Sciatic nerve (tissue), 2 donors: ENCODE data around the gene CACNA1F. TPM values are rescaled to one million over a fixed set of nuclear protein-coding genes. Genes with fewer than 3 reads are reported as not detected.

Experiments
- ATAC-seq: fragments of 200-7000 bp; cut with Tn5 transposase; one replicate; pipeline ENCODE4 v1.9.1; 2020; ENCODE audit warnings: mild to moderate bottlenecking, moderate library complexity
- DNase-seq: peaks from one replicate; pipeline ENCODE4 v3.0.0-alpha.2; 2020; ENCODE audit warnings: low spot score
- intact Hi-C: fragments of 100-400 bp; cut with DNase I; formaldehyde crosslinking; loops from one replicate; pipeline ENCODE4 v1.14.2; 2022
- total RNA-seq: library from RNA; stranded (reverse); fragmentation: NEBNext Ultra II Directional; extraction: Animal tissue kit (Norgen Biotek cat#: 25700); gene quantifications from one replicate; pipeline ENCODE4 v1.2.1, GENCODE V29; 2021
- donor health status: DM: no; HTN: no; CAD: no.
- donor health status: DM: no; HTN: no; CAD: no.

Gene CACNA1F
- total RNA-seq, 1 donor from 2014 or later, result 0.22 TPM

DNA sequence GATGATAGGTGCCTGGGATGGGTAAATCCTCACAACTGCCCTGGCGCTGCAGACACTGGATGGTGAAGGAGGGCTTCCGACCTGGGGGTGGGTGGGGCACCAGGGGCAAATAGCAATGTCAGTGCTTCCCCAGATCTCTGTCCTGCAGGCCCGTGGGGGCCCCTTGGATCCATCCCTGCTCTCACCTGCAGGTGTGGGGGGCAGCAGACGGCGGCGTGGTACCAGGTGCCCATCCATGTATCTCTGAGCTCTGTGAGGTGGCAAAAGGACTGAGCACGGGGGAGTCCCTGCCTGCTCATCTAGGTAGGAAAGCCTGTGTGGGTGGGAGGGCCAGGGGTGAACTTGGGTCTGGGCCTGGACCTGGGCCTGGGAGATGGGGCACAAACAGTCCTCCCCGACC lies 26.6 kb downstream of the CACNA1F start:
- intact Hi-C loops, result no loop called here
- ATAC-seq (no peak), DNase-seq (no peak)

DNA sequence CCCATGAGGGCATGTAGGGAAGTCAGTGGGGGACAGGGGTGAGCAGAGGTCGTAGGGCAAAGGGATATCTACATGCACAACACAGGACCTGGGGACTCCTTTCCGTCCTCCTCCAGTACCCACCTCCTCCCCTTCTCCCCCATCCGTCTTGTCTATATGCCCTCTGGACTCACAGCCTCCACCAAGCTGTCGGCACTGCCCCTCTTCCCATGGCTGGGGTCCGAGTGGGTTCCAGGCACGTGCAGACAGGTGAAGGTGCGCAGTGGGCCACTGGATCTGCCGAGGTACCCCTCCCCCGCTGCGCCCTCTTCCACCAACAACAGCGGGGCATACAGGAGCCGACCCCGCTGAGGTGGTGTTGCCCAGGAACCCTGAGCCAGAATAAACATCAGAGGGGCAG lies 27.7 kb downstream of the CACNA1F start:
- DNase-seq (no peak), ATAC-seq (no peak)
- intact Hi-C loops, result no loop called here

DNA sequence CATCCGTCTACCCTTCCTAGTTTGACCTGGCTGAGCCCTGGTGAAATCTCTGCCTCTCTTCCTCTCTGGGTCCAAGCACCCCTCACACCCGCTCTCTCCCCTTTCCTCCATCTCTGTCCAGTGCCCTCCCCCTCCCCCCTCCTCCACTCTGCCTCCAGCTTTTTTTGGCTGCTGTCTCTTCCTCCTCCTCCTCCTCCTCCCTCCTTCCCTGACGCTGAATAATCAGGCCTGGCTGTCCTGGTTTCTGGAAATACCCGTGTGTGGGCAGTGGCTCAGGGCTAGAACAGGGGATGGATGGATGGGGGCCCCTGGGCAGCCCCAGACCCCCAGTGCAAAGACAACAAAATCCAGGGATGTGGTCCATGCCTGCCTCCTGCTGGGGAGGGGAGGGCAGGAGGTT lies 28.4 kb downstream of the CACNA1F start:
- intact Hi-C loops, result no loop called here
- ATAC-seq (no peak), DNase-seq (no peak)

DNA sequence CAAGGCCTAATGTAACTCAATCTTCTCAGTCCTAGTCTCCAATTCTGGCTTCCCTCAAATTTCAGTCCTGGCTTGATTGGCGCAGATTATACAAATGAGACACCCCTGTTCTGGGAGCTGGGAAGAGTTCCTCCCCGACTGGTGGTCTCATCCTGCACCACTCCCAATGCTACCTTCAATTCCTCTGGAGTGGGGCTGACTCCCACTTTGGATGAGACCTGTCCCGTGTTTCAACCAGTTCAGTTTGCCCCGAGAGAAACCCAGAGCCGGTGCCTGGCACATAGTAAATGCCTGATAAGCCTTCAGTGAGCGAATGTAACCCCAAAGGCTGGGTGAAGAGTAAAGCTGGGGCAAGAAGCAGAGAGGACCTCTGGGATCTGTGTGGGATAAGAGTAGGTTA lies 29.1 kb downstream of the CACNA1F start:
- intact Hi-C loops, result no loop called here
- ATAC-seq (no peak), DNase-seq (no peak)

DNA sequence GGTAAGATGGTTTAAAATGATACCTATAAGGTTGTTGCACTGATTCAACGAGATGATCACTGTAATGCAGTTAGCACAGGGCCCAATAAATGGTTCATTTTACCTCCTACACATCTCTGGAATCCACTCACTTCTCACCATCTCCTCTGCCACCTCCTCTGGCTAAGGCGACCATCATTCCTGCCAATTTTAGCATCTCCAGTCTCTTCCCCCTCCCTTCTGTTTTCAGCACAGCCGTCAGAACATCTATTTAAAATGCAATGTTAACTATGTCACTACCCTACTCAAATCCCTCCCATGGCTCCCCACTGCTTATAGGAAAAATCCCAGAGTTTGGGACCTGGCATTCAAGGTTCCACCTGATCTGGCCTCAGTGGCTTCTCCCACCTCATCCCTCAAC lies 29.6 kb downstream of the CACNA1F start:
- no peak for DNase-seq
- intact Hi-C loops, result no loop called here
- ATAC-seq, result no peak

DNA sequence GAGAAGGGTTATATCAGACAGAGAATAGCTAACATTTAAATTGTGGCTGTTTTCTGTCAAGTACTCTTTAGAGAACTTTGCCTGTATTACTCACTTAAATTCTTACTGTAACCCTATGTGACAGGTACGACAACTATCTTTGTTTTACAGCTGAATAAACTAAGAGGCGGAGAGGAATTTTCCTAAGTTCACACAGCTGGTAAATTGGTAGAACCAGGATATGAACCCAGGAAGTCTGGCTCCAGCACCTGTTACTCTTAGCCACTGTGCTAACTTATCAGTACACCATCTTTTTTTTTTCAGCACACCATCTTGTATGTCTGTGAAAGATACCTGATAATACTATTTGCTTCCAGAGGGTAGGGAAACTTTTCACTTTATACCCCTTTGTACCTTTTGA lies 31.1 kb downstream of the CACNA1F start:
- ATAC-seq, result no peak
- no peak for DNase-seq
- intact Hi-C loops, result no loop called here

DNA sequence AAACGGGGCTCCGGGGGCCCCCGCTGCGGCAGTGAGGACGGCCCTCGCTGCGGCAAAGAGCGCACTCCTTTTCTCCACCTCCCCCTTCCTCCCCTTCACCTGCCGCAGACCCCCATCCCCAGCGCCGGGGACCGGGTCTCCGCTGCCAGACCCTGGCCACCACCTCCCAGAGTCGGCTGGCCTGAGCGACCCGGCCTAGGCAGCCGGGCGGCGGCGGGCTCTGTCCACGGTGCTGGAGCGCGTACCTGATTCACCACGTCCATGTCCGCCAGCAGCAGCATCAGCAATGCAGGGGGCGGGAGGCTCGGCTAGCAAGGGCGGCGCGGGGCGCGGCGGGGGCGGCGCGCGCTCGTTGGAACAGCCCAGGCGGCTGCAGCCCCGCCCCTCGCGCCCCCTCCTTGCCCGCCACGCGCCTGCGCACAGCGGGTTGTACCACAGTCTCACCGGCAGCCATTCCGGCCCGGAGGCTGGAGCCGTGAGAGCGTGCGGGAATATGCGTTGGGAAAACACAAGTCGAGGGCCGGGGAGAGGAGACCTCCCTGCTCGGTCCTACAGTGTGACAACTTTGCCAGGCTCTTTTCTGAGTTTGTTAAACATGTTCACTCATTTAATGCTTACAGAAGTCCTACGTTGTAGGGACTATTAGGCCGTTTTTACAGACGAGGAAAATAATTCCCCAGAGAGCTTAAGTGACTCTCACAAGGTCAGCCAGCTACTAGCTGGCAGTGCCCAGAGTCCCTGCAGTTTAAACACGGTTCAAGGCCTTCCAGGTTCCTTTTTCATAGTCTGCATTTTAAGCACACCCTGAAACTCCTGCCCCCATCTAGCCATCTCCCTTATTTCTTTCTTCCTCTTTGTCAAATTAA lies 33.0 kb downstream of the CACNA1F start, which contains the start of gene SYP:
Gene SYP (minus strand): TSS at position 288 of the 866 bp plus-strand sequence. CDS start 7 bp downstream, at position 281.
- DNase-seq, result peak; percentile 92
- intact Hi-C loops, result loop anchor here (10.0 kb wide), 1 partner anchor 1975 kb away; no protein-coding TSS in a partner anchor
- peak; percentile 92 for ATAC-seq

DNA sequence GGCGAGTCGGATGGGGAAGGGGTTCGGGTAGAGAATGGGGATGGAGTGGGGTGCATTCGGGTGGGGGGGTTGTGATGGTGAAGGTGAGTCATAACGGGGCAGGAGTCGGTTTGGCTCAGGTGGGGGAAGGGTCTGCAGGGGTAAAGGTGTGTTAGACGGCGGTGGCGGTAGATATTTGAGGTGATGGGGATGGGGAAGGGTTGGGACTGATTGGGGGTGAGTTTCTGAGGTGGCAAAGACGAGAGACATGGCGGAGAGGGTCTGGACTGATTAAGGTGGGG lies 33.9 kb downstream of the CACNA1F start:
- intact Hi-C loops, result loop anchor here (10.0 kb wide), 1 partner anchor 1974 kb away; no protein-coding TSS in a partner anchor
- DNase-seq (no peak), ATAC-seq (no peak)

DNA sequence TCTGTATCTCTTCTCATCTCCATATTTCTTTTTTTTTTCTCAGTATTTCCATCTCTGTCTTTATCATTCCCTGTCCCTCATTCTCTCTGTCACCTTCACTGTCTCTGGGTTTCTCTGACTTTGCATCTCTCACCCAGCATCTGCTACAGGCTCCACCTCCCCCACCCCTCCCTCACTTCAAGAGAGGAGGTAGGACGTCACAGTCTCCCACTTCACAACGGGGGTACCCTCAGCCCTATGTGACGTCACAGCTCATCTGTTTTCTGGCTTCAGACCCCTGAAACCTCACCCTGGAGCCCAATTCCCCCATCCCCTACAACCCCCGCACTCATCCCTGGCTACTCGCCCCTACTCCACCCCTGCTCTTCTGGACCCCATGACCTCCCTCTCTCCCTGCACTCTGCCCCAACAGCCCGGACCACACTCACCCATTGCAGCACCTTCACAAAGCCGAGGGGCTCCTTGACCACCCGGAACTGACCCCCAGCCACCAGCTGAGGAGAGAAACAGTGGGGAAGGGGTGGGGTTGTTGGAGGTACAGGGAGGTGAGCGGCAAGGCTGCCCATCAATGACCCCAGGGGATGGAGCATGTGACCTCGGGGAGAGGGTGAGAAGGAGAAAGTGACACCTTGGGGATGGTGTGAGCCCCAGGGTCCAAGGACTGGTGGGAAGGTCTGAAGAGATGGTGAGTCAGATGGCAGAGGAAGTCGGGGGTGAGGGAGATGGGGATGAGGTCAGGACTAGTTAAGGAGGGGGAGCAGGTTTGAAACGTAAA lies 34.4 kb downstream of the CACNA1F start:
- ATAC-seq (no peak), DNase-seq (no peak)
- intact Hi-C loops, result loop anchor here (10.0 kb wide), 1 partner anchor 1974 kb away; no protein-coding TSS in a partner anchor

DNA sequence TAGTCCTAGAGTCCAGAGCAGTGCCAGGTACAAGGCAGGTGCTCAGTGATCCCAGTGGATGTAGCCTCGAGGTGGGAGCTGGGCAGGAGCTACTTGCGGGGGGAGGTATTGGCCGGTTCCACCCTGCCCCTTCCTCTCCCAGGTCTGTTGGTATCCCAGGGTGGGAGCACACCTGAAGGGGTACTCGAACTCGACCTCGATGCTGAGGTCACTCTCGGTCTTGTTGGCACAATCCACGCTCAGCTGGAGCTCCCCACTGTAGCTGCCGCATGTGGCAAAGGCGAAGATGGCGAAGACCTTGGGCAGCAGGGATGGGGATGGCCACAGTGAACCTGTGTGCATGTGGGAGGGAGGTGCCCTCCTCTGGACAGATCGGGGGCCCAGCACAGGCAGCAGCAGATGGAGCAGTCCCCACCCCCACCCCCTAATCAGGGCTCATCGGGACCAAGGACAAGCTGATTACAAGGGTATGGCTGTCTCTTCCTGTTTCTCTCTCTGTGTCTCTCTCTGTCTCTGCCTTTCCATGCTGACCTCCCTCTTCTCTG lies 35.5 kb downstream of the CACNA1F start:
- ATAC-seq, result no peak
- no peak for DNase-seq
- intact Hi-C loops, result loop anchor here (10.0 kb wide), 1 partner anchor 1973 kb away; no protein-coding TSS in a partner anchor

DNA sequence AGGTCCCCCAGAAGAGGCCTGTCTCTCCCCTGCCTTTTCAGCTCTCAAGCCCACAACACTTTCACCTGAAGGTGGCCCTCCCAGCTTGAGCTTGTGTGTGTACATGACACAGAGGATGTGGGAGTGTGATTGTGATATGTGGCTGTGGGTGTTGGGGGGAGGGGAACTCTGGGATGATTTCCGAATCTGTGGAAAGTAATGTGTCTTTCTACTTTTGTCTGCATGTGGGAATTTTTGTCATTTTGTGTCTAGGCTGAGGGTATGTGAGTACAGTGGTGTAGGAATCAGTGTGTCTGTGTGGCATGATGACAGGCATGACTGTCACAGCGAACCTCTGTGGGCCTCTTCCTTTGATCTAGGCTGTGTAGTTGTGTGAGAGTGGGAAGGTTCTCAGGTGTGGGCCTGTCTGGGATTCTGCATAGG lies 39.6 kb downstream of the CACNA1F start:
- DNase-seq (no peak), ATAC-seq (no peak)
- intact Hi-C loops, result loop anchor here (10.0 kb wide), 1 partner anchor 1969 kb away; no protein-coding TSS in a partner anchor

DNA sequence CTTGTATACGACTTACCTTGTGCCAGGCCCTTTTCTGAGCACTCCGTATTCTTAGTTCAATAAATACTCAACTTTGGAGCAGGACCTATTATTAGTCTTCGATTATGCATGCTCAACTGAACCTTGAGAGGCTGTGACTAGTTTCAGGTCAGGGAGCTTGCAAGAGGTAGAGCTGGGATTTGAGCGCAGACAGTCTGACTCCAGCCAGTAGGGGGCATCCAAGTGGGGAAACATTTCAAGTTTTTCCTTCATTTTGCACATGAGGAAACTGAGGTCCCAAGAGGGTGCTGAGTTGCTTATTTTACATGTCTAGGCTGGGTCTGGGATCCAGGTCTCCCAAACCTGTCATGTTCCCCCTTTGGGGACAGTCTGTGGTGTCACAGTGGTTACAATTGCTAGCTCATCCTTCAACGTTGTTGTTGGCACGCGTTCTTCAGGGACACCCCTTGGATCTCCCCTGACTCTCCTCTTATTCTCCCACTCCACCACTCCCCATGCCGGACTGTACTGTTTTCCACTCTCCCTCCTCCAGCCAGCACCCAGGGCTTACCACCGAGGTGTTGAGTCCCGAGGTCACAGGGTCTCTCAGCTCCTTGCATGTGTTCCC lies 40.3 kb downstream of the CACNA1F start:
- intact Hi-C loops, result loop anchor here (10.0 kb wide), 1 partner anchor 1968 kb away; no protein-coding TSS in a partner anchor
- ATAC-seq (no peak), DNase-seq (no peak)

DNA sequence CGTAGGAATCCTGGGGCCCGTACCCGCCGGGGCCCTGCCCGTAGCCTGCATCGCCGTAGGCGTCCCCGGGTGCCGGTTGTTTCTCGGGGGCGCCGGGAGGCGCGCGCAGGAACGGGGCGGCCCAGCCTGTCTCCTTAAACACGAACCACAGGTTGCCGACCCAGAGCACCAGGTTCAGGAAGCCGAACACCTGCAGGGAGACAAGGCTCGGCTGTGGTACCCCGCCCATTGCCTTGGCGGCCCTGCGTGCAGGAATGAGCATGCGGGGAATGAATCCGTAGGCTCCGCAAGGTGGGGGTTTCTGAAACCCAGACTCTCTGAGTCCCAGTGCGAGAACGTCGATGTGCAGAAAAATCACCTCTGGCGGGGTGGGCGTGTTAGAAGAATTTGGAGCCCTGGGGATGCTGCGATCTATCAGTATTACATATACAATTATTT lies 41.5 kb downstream of the CACNA1F start:
- DNase-seq (no peak), ATAC-seq (no peak)
- intact Hi-C loops, result loop anchor here (10.0 kb wide), 1 partner anchor 1967 kb away; no protein-coding TSS in a partner anchor

DNA sequence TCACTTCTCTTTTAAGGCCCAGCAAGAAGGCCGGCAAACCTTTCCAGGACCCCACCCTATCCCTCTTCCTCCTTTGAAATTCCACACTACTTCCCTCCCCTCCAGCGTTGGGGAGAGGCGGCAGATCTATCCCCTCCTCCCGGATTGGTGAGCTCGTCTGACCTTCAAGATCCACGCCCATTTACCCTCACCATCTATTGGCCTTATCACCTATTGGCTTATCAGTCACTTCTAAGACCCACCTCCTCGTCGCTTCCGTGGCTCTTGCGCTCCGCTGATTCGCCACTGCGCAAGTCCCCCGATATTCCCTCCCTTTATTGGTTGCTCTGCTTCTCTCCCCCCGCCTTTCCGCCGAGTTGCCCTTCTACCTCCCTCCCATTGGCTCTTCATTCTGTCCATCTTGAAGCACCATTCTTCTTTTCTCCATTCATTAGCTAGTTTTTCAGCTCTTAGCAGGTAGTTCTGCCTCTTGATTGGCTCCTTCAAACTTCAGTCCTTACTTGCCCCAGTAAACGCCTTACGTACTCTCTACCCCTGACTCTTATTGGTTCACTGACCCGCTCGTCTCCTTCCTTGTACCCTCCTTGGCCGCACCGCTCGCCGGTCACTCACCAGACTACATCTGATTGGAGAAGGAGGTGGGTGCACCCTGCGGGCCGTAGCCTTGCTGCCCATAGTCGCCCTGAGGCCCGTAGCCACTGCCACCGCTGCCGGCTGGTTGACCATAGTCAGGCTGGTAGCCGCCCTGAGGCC lies 42.1 kb downstream of the CACNA1F start:
- ATAC-seq (peak; percentile 95), DNase-seq (peak; percentile 91)
- intact Hi-C loops, result loop anchor here (10.0 kb wide), 1 partner anchor 1966 kb away; no protein-coding TSS in a partner anchor

DNA sequence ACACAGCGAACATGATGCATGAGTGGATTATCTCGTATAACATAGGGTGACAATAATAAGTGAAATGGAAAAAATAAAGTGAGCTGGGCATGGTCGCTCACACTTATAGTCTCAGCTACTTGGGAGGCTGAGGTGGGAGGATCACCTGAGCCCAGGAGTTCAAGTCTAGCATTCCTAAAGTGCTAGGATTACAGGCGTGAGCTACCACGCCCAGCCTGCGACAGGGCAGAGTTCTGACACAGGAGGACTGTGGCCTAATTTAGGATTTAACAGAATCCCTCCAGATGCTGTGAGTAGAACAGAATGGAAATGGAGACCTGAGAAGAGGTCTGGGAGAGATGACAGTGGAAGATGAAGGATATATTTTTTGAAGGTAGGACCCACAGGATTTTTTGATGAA lies 43.5 kb downstream of the CACNA1F start:
- intact Hi-C loops, result loop anchor here (10.0 kb wide), 1 partner anchor 1965 kb away; no protein-coding TSS in a partner anchor
- ATAC-seq (no peak), DNase-seq (no peak)

DNA sequence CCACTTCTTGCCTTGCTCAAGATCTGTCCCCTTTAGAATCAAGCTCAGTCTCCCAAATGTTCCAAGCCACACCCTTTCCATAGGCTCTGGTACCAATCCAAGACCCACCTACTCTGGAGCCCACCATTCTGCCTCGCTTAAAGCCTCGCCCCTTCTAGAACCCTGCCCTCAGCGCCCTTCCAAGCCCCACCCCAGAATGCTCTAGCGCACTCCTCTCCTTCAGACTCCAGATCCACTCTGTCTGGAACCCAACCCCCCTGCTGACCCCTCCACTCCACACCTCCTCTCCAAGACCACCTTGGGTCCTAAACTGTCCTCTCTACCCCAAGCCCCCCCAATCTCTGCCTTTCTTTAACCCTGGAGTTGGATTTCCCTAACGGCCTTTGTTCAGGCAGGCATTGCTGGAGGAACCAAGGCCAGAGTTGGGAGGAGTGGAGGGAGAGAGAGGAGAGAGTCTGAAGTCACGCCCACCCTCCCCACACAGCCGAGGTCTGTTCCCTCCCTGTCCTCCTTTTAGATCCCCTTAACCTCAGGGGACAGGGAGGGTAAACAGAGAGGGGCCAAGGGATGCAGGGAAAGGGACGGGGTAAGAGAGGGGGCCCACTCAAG lies 44.6 kb downstream of the CACNA1F start:
- DNase-seq (no peak), ATAC-seq (no peak)
- intact Hi-C loops, result no loop called here

DNA sequence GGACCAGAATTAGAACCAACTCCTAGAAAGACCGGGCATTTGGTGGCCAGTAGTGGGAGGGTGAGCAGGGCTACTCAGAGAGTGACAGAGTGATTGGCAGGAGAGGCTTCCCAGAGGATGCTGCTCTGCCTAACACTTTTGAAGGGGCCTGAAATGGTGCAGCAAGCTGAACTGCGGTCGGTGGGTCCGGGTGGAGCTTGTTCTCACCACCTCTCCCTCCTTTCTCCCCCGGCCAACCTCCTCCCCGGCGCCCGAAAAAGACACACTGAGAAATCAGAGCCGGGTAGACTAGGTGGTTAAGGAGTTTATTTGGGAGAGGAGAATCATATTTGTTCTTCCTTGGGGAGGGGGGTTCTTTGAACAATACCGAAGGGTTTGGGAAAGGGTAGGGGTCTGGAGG lies 45.6 kb downstream of the CACNA1F start:
- no peak for DNase-seq
- intact Hi-C loops, result no loop called here
- no peak for ATAC-seq

DNA sequence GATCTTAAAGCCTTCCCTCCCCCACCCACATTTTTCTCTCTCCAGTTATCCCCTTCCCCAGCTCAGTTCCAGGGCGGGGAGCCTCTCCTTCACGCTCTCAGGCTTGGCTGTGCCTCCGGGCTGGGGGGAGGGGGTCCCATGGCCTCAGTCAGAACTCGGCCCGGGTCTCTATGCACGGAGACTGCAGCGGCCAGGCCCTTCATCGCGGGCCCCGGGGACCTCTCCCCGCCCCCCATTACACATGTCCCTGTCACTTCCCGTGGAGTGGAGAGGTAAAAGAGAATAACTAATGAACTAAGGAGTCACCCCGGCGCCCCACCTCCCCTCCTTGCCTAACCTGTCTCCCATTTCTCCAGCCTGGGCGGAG lies 46.1 kb downstream of the CACNA1F start:
- ATAC-seq (no peak), DNase-seq (no peak)
- intact Hi-C loops, result no loop called here
